Measurements from ENCODE around the gene HS3ST3A1.

Gene HS3ST3A1

DNA sequence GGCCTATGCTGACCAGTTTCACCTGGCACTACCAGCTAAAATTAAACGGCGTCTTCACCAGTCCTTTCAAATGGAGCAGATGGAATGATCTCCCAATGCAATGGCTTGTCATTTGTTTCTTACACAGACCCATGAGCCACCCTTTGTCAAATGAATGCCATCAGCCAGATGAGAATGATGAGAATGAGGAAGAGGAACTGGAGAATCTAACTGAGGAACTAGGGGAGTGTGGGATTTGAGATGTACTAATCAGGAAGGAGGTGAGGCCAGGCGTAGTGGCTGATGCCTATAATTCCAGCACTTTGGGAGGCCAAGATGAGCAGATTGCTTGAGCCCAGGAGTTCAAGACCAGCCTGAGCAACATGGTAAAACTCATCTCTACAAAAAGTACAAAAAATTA lies 116.4 kb downstream of the HS3ST3A1 start:
- no peak for DNase-seq

DNA sequence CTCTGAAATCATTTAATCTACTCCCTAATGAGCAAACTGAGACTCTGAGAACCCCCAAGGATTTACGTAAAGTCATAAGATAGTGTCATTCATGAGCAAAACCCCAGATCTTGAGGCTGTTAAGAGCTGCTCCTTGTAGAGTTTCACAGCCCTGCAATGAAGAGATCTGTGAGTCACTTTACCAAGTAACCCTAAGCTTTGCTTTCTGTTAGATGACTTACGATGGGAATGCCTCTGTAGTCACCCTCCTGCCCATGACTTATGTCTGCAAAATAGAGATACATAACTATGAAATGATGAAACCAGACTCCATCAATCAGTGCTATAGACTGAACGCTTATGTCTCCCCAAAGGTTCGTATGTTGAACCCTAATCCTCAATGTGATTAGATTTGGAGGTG lies 117.7 kb downstream of the HS3ST3A1 start:
- DNase-seq, result no peak

DNA sequence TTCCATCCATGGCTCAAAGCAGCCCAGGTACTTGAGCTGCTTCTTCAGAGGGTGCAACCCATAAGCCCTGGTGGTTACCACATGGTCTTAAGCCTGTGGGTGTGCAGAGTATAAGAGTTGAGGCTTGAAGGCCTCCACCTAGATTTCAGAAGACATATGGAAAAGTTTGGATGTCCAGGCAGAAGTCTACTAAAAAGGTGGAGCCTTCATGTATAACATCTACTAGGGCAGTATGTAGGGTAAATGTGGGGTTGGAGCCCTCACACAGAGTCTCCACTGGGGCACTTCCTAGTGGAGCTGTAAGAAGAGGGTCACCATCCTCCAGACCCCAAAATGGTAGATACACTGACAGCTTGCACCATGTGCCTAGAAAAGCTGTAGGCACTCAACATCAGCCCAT lies 120.9 kb downstream of the HS3ST3A1 start:
- DNase-seq, result no peak

DNA sequence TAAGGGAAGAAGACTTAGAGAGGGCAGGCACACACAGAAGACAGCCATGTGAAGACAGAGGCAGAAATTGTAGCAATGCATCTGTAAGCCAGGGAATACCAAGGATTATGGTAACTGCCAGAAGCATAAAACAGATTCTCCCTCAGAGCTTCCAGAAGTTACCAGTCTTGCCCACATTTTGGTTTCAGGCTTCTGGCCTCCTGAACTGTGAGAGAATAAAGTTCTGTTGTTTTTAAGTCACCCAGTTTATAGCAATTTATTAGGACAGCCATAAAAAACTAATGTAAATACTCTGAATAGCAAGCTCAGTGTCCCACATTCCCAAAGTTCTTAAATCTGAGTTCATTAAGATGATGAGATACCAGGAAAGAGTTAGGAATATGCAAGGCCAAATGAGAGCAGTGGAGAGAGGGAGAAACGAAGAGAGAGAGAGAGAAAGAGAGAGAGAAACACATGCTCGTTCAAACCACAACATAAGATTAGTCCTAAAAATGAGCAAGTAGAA lies 123.4 kb downstream of the HS3ST3A1 start:
- DNase-seq, result no peak

DNA sequence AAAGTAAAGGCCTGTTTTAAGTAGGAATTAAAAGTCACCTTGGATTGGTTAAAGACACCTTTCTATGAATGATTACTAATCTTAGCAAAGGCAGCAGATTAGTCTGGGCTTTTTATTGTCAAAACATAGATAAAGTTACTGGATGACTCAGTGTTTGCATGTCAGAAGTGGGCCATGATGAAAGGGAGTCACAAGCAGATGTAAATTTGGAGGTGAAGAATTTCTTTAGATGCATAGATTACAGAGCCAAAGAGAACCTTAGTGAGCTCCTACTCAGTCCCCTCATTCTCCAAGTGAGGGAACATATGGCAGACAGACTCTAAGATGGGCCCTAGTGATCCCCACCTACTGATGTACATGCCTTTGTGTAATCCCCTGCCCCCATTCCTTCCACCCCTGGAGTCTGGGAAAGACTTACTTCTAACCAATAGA lies 124.5 kb downstream of the HS3ST3A1 start:
- no peak for DNase-seq

DNA sequence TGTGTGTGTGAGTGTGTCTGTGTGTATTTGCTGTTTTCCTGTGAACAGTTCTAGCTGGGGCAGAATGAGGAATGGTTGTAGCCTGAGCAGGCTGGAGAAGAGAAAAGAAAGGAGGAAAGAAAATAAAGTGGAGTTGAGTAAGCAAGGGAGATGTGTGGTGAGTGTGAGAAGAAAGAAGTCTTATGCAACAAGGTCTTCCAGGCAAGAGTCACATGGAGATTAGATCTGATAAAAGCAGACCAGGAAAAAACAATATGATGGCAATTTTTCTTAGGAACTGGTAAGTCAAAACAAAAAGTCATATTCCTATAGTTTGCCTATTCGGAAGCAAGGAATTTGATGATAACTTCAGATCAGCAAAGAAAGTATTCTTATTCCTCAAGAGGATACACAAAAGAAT lies 125.0 kb downstream of the HS3ST3A1 start:
- DNase-seq, result no peak

DNA sequence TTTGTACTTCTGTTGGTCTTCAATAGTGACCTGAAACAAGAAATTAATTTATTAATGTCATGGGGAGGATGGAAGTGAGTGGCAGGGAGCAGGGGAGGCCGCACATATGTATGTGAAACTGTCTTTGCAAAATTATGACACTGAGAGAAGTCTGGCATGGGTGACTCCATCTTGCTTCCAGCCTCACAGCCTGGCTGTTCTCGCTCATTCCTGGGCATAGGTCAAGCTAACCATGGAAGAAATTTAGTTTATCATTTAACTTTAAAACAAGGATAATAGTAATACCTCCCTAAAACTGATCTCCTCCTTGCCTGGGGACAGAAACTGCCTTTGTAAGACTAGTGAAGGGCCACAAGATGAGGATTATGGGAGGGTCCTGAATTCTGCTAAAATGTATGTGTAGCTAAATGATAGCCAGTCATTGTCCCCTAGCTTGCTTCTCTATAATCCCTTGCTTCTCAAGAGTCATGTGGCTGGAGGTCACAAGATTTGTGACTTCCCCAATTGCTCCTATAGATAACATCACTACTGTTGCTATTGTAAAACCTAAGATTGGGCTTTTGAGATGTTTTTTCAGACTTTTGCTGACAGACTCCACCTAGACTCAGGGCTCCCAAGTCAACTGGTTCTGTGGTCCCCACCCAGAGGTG lies 126.0 kb downstream of the HS3ST3A1 start:
- DNase-seq, result no peak

DNA sequence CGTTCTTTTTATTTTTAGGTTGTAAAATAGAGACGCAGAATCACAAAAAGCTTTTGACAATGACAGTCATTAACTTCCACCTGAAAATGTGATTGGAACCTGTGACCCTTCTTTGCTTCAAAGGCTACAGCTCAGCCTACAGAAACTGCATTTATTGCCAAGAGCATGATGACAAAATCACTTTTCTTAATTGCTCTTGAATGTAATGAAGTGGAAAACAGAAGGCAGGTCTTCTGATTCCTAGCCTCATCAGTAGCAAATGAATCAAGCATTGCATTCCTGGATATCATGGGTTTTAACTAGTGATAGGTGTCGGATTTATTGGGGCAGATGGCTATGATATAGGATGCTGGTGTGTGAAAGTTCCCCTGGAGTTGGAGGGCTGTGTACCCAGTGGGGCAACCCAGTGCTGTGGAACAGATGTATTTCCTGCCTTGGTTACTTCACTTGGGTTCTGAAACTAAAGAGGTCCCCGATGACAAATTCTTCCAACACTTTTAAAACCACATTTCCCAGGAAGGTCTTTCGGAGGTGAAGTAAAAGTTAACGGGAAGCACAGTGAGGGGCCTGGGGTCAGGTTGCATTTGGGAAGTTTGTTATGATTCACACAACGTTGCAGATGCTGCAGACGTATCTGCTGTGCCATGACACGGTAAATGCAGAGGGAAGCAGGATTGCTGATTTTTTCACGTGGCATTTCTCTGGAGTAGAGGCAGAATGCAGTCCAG lies 127.5 kb downstream of the HS3ST3A1 start:
- DNase-seq, result no peak

DNA sequence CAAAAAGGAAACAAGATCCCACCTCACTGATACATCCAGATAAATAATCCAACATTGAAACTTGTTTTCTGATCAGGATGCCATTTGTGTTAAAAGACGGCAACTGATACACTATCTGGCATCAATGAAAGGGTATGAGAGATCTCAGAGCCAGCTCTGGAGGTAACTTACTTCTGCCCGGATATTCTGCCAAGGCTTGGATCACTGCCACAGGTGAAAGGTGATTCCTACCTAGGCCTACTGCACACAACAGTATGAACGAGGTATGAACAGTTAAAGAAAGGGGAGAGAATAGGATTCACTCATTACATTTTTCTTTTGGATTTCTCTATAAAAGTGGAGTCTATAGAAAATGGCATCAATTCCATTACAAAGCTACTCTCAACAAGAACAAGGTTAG lies 136.1 kb downstream of the HS3ST3A1 start:
- DNase-seq, result no peak

DNA sequence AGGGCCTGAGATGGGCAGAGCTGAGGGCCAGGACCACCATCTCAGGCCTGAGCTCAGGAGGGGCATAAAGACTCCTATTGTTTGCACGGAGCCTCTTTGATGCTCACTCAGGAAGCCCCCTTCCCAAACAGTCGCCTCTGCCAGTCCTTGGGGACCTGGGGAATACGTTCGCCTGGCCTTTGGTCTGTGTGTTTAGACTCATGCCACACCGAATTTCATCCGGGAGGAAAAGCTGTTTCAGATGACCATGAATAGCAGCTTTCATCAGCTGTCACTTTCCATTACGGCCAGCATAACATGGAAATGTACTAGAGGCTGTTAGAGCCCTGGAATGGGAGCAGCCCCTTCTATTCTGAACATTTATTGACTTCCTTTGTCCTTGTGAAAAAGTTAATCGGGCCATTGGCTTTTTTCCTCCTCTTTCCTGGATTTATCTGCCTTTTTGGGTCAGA lies 139.0 kb downstream of the HS3ST3A1 start:
- no peak for DNase-seq

DNA sequence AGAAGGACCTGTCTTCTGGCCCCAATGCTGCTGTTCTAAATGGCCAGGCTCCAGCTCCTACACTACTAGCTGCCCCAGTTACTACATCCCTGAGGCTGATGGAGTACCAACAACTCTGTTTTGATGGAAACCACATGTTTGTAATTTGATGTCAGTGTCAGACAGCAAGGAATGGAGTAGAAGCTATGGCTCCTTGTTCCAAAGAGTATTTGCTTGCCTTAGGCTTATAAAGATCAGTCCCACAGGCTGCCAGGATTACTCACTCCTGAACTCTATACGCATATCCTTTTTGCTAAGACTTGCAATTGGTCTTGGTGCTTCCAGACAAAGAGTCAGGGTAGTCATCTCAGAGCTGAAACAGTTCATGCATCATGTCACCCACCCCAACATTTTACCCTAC lies 139.6 kb downstream of the HS3ST3A1 start:
- DNase-seq, result no peak

DNA sequence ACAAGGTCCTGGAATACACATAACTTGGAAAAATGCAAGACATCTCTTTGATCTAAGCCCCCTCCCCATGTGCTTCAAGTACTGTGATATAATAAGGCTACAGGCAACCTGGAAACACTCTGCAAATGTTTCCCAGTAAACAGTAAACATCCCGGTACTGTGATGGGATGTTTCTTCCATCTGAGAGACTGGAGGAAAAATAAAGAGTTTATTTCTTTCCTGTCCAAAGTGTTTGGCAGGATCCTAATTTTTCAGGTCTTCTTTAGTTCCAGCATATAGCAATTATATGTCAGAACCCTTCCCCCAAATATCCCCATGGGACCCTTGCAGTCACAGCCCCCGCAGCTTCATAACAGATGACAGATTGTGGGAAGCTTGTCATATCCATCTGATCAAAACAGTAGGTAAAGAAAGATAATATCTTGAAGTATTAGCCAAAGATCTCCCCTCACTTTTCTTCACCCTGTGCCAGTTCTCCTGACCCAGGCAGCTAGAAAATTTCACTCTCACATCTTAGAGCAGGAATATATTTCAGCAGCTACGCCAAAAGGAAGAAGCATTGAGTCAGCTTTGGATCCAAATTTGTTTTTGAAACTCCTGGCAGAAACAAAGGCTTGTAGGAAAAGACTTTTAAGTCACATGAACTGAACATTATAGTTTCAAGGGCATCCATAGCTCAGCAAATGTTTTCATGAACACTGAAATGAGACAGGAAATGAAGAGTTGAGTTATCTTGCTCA lies 141.3 kb downstream of the HS3ST3A1 start:
- no peak for DNase-seq

DNA sequence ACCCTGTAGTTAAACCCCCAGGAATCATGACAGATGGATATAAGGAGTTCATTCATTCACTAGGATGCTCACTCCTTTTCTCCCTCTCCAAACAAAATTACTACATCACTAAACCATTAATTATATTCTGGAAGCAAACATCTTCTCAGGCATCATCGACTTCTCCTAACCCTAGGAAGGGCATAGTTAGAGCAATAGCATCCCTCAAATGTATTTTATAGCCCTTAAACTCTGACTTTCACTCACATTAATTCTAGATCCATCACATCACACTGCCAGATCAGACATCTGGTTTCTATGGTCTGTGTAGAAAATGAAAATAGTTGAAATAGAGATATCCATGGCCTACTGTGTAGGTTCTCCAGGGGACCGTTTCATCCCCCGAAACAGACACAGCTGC lies 143.9 kb downstream of the HS3ST3A1 start:
- no peak for DNase-seq
